Right forelimb (tissue), 1 donor: ENCODE measurements around the gene ZPR1.
"Not testable (repeated sequence)": the region's sequence is repeated elsewhere in the genome, so short reads cannot be mapped to it uniquely, and the experiment has no call there.

Experiments
- DNase-seq: peaks from one replicate; pipeline ENCODE4 v3.0.0-alpha.2; 2018

The ZPR1 gene

DNA sequence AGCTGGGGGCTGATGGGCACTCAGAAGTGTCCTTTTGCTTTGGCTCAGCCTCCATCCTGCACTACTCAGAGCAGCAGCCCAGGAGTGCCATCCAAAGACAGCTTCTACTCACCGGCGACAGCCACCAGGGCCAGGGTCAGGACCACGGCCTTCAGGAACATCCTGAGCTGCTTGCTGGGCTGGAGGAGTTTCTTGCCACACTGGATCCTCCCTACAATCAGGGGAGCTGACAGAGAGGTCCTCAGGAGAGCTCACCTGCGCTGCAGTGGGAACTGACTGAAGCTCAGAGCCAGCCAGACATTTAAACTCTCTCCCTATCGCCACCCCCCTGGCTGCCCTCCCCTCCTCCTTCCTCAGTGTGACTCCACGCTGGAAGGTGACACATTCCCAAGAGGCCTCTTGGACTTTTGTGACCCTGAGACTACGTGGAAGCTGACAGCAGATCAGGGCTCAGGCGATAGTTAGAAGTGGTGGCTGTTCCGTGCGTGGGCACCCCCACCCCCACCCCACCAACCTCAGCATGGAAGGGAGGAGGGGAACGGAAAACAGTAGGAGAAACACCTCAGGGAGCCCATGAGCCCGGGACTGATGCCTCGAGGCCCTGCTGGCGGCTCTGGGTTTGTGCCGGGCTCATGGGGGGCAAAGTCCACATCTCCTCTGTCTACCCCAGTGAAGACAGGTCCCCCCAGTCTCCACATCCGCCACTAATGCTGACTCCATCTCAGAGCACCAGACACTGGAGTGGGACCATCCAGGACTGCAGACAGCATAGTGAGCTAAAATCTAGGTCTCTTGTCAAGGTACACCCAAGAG lies 35.4 kb upstream of the ZPR1 start, which contains the start of gene APOA4:
APOA4 (minus strand) TSS at position 274 of the 813 bp plus-strand sequence; CDS start at position 161, 113 bp downstream.
- DNase-seq: no peak

DNA sequence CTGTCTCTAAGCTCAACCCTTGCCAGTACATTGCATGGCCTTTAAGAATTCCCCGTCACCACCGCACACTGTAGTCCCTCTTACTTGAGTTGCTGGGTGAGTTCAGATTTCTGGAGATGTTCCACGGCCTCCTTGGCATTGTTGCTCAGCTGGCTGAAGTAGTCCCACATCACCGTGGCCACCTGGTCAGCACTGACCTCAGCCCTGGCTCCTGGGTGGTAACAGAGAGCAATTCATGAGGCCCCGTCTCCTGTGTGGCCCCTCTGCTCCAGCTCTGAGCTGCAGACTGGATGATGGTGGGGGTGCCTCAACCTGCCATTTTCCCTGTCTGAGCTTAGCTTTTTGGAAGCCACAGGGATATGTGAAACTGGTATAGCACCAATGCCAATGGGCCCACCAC lies 34.8 kb upstream of the ZPR1 start:
- DNase-seq: no peak

DNA sequence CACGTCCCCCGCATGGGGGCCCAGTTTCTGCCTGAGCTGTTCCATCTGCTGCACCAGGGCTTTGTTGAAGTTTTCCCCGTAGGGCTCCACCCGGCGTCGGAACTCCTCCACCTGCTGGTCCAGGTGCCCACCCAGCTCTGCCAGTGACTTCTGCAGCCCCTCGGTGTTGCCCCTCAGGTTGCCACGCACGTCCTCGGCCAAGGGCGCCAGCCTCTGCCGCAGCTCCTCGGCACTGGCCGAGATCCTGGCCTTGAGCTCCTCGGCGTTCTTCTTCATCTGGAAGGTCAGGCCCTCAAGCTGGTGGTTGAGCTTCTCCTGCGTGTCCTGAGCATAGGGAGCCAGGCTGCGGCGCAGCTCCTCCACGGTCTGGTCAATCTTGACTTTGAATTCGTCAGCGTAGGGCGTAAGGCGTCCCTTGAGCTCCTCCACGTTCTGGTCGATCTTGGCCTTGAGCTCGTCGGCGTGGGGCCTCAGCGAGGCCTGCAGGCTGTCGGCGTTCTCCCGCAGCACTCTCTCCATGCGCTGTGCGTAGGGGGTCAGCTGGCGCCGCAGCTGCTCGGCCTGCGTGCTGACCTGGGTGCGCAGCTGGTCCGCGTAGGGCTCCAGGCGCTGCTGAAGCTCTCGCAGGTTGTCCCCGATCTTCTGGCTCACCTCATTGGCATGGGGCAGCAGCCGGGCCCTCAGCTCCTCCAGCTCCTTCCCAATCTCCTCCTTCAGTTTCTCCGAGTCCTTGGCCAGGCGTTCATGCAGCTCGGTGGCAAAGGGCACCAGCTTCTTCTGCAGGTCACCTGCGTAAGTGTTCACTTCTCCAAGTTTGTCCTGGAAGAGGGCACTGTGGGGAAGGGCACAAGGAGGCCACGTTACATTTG lies 33.5 kb upstream of the ZPR1 start:
- no peak for DNase-seq

DNA sequence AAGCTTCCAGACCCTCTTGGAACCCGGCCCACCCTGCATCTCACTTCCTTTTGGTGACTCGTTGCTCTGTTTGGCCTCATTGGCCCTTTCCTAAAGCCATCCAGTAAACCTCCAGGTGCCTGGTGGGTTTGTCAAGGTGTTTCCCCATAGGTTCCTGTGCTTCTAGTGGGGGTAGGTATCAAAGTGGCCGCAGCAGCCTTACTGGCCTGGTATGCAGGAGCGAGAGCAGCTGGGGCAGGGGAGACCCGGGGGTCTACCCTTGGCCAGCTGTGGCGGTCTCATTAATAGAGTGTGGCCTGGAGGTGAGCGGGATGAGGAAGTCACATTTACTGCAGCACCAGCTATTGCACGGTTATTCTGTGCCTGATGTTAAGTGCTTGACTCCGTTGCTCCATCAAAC lies 31.2 kb upstream of the ZPR1 start:
- DNase-seq: no peak

DNA sequence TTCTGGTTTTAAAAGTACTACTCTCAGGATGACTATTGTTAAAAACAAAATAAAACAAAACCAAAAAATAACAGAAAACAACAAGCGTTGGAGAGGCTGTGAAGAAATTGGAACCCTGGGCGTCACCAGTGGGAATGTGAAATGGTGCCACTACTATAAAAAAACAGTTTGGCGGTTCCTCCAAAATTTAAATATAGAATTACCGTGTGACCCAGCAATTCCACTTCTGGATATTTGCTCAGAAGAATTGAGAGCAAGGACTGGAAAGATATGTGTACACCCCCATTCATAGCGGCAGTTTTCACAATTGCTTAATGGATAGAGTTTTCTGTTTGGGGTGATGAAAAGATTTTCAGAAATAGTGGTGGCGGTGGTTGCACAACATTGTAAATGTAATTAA lies 26.7 kb upstream of the ZPR1 start:
- no peak for DNase-seq

DNA sequence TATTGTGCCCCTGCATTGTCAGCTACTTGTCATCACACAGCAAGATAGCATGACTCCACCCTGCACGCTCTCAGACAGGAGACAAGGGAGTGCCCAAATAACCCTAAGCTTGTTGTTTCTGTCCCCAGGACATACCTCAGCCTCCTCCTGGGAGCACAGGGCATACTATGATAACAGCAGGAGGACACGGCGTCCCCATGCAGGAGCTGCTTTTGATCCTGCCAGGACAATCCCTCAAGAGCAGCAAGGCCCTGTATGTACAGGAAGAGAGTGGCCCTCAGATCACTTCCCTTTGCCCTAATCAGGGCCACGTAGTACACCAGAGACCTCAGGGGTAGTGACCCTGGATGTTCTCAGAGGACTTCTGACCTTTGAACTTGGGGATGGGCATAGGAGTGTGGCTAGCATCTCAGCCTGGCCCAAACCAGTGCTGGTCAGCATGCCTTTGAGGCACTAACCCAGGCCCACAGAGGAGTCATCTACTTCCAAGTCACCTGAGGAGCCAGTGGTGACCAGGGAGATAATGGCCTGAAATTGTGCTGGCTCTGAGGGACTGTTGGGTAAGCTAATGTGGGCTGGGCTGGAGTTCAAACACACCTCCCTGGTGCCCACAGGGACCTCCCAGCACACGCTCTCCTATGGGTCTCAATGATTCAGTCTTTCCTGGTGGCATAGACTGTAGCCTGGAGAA lies 26.1 kb upstream of the ZPR1 start:
- DNase-seq: no peak

DNA sequence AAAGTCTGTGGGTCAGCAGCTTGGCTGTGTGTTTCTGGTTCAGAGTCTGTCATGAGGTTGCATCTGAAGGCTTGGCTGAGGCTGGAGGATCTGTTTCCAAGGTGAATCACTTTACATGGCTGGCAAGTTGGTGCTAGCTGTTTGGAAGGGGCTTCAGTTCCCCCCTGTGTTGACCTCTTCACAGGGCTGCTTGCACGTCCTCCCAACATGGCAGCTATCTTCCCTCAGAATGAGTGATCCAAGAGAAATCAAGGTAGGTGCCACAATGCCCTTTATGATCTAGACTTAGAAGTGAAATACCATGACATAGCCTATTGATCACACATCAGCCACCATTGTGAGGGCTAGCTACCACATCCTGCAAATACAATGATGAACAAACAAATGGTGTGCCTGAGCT lies 25.3 kb upstream of the ZPR1 start:
- no peak for DNase-seq

DNA sequence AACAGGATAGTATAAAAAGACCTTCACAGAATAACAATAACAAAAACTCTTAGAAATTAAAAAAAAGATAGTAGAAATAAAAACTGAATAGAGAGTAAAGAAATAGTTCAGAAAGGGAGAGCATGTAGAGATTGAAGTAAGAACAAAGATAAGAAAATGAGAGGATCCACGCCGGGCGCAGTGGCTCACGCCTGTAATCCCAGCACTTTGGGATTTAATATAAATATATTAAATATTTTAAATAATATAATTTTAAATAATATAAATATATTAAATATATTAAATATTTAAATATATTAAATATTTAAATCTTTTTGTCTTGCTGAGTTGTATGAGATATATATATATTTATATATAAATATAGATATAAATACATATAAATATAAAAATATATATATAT lies 24.3 kb upstream of the ZPR1 start:
- DNase-seq: no peak

DNA sequence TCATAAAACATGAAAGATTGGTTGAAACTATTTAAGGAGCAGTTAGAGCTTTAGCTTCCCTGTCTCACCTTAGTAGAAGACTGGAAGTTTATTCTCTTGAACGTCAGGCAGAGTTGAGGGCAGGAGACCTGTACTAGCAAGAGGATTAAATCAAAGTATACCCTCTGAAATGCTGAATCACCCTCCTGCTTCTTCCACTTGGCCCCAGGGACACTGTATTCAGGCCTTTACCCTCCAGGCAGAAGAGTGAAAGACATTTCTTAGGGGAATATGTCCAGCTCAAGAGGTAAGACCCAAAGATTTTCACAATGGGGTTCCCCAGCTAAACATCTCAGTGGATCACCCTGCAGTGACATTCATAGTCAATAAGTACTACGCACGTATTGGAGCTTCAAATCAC lies 23.4 kb upstream of the ZPR1 start:
- no peak for DNase-seq

DNA sequence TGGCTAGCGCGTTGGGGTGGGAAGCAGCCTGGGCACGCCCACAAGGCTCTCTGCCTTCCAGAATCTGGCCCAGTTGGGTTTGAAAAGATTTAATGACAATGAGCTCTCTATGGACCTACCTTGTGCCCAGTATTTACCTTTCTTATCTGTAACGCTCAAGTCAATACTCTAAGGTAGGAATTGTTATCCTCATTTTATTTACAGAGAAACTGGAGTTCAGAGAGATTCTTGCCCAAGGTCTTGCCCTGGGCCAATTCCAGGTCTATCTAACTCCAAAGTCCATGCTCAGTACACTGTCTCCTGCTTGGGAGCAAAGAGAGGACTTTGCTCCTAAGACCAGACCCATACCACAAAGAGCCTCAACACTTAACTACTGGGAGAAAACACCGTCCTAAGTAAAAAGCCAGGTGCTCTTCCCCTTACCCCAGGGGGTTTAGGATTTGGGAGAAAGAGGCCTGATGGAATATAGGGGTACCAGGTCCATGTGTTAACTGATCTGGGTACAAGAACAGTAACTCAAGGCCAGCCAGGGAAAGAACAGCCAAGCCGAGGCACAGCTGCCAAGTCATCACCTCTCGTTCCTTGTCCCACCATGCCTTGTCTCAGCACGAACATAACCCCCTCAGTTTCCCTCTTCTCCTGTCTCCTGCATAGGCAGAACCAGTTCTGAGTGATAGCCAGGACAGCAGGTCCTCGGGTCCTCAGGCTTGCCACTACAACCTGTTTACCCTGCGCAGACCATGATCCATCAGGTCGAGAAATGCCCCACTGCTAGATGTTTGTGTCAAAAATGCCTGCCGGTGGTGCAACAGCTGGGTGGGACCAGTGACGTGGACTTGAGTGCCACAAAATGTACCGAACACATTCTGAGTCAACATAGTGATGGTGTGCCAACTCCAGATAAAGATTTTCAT lies 20.7 kb upstream of the ZPR1 start:
- no peak for DNase-seq

DNA sequence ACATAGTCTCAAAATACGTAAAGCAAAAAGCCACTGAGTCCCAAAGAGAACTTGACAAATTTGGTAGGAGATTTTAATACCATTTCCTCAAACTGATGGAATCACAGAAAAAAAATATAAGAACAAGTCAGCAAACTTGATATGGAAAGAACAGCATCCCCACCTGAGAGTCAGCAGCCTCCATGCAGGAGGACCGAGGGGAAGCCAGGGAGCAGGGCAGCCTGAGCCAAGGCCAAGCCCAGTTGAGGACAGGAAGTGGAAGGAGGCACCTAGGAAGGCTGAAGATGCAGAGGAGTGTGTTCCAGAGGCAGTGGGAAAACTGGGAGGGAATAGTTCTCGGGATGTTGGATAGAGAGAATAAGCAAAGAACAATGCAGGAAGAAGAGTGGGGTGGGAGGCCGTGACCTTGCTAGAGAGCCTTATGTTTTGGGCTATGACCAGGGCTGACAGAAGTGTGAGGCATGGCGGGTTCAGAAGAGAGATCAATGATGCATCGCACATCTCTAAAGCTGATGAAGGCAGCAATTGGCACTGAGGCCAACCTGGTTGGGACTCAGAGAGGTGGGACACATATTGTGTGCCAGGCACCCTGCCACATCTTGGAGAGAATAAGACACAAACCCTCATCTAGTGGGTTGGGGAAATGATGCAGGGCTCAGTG lies 19.9 kb upstream of the ZPR1 start:
- no peak for DNase-seq

DNA sequence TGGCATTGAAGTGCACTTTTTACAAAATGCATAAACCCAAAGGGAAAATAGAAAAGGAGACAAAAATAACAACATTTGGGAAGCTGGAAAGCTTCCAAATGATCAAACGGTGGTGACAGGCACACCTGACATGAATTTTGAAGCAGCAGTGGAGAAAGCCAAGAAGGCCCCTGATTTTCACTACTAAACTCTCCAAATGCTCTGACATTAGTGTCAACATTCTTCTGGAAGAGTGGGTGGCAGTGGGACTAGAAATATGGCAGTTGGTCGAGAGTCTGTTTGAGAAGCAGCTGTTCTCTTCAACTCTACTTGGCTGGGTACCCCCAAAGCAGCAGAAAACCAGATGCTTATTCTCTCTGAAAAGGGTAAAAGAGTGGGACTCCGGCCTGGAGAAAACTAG lies 16.2 kb upstream of the ZPR1 start:
- DNase-seq: no peak

DNA sequence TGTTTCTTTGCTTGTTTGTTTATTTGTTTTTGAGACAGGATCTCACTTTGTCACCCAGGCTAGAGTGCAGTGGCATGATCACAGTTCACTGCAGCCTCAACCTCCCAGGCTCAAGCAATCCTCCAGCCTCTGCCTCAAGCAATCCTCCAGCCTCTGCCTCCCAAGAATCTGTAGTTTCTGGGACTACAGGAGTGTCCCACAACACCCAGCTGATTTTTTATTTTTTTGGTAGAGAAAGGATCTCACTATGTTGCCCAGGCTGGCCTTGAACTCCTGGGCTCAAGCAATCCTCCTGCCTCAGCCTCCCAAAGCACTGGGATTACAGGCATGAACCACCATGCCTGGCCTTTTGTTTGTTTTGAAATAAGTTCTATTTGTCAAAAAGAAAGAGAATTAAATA lies 13.8 kb upstream of the ZPR1 start:
- not testable (repeated sequence) for DNase-seq

DNA sequence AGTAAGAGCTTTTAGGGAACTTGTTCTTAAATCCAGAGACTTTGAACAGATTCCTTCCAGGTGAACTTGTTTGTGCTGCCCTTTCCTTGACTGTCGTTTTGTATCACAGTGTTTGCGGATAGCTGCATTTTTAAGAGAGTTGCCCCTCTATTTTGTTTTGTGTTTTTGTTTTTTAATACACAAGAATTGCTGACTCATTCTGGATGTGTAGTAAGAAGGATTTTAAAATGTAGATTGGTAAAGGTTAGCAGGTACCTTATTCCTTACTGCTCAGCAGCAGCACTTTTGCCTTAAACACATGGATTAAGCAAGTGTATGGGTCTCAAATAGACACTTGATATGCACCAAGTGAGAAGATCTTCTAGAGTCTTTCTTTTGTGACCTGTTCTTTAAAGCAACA lies 12.8 kb upstream of the ZPR1 start:
- no peak for DNase-seq

DNA sequence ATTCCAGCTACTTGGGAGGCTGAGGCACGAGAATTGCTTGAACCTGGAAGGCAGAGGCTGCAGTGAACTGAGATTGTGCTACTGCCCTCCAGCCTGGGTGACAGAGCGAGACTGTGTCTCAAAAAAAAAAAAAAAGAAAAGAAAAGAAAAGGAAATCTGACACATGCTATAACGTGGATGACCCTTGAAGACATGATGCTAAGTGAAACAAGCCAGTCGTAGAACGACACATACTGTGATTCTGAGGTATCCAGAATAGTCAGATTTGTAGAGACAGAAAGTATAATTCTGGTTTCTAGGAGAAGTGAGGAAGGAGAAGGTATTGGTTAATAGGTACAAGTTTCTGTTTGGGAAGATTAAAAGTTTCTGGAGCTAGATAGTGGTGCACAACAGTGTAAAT lies 10.5 kb upstream of the ZPR1 start:
- no peak for DNase-seq

DNA sequence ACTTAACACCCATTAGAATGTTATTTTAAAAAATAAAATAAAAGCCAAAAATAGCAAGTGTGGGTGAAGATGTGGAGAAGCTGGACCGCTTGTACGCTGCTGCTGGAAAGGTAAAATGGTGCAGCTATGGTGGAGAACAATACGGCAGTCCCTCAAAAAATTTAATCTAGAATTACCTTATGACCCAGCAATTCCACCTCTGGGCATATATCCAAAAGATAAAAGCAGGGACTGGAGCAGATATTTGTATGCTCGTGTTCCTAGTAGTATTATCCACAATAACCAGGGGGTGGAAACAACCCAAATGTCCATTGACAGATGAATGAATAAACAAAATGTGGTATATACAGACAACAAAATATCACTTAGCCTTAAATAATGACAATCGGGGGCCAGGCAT lies 10.0 kb upstream of the ZPR1 start:
- no peak for DNase-seq

DNA sequence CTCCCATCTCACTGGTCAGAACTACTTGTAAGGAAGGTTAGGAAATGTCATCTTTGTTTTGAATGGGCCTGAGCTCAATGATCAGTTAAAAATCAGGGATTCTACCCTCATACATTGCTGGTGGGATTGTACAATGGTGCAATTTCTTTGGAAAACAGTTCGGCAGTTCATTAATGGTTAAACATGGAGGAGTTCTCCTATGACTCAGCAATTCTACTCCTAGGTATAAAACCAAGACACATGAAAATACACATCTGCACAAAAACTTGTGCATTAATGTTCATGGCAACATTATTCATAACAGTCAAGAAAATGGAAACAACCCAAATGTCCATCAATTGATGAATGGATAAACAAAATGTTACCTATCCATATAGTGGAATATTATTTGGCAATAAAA lies 8.7 kb upstream of the ZPR1 start:
- no peak for DNase-seq

DNA sequence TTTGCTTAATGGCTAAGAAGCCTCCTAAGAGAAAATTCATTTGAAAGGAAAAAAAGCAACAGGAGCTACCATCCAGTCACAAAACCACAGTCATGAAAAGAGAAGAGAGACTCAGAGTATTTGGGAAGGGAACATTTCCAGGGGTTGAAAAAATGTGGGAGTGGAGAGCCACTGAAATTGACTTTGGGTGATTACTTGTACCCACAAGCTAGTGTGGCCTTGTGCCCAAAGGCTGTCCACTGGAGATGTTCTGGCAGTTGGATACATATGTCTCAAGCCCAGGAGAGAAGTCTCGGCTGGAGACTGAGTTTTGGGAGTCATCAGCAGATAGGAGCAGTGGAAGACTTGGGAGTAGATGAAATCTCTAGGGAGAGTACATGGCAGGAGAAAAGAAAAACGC lies 7.0 kb upstream of the ZPR1 start:
- DNase-seq: no peak

DNA sequence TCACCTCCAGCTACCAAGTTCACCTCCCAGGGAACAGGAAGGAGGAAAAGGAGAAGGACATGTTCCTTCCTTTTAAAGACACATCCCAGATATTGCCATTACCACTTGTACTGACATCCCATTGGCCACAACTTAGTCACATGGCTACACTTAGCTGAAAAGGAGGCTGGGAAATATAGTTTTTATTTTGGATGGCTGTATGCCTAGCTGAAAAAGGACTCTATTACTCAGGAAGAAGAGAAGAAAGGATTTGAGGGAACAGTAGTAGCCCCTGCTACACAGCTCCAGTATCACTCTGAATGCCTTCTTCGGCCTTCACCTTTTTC lies 5.9 kb upstream of the ZPR1 start:
- DNase-seq: no peak

DNA sequence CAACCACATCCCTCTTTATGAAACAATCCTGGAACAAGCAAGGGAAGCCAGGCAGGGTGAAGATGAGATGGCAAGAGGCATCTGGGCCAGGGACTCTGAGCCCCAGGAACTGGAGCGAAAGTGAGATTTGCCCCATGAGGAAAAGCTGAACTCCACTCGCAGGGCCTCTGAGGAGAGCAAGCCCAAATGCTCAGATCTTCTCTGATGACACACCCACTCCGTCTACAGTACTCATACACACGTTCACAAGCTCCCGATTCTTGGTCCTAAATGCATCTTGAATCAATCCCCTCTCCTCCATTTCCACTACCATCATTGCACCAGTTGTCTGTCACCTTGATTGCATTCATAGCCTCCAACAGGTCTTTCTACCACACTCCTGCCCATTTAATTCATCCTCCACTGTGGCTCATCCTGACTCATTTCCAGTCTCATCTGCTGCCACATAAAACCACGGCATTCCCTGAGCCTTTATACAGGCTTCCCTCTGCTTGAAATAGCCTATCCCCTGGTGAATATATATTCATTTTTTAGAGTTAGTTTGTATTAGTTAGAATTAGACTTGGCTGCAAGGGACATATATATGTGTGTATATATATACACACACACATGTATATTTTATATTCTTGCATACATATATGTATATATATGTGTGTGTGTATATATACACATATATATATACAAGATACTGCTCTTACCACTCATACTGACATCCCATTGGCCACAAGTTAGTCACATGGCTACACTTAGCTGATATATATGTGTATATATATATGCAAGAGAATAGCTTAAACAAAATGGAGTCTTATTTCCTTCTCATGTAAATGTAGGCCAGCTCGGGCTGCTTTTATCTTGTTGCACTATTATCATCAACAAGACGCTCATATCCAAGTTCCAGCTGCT lies 5.3 kb upstream of the ZPR1 start:
- DNase-seq: no peak
